K562 (cell line): ENCODE measurements around the gene TTC33. TPM values are rescaled to one million over a fixed set of nuclear protein-coding genes. Genes with fewer than 3 reads are reported as not detected.

Source experiments
- CHAMP1 ChIP-seq: fragments of 450-650 bp; IDR thresholded peaks from 2 replicates; pipeline ENCODE4 v1.6.1; 2016; ENCODE audit warnings: mild to moderate bottlenecking
- GTF3C2 ChIP-seq: IDR thresholded peaks from 3 replicates; pipeline ENCODE4 v1.6.1; 2011; ENCODE audit warnings: borderline replicate concordance, mild to moderate bottlenecking, moderate library complexity; ENCODE audit not compliant: insufficient read length; ENCODE audit errors: extremely low read depth
- IRF9 ChIP-seq: fragments of 450-650 bp; IDR thresholded peaks from 2 replicates; pipeline ENCODE4 v1.6.1; 2016; ENCODE audit warnings: missing biosample characterization, missing genetic modification characterization
- MAFG ChIP-seq: fragments of 450-650 bp; conservative IDR thresholded peaks from 2 replicates; pipeline ENCODE4 v1.6.1; 2016; ENCODE audit warnings: missing genetic modification characterization, missing compliant biosample characterization
- MECOM ChIP-seq: fragments of 250-450 bp; sonication (Bioruptor Pico); IDR thresholded peaks from 2 replicates; pipeline ENCODE4 v1.8.0; 2022; ENCODE audit warnings: inconsistent platforms
- NCOA2 ChIP-seq, 2 experiments: fragments of 450-650 bp; IDR thresholded peaks; 2 replicates each; pipeline ENCODE4 v1.6.1; 2018; ENCODE audit warnings: mild to moderate bottlenecking in 2 of 2, moderate library complexity in 1 of 2; ENCODE audit not compliant: partially characterized antibody in 2 of 2
- NKRF ChIP-seq: fragments of 450-650 bp; IDR thresholded peaks from 2 replicates; pipeline ENCODE4 v1.6.1; 2016; ENCODE audit warnings: borderline replicate concordance
- RBM25 ChIP-seq: fragments of 200-400 bp; formaldehyde crosslinking; IDR thresholded peaks from 2 replicates; pipeline ENCODE4 v1.6.1; 2018; ENCODE audit warnings: low read length, low read depth, moderate library complexity; ENCODE audit not compliant: severe bottlenecking
- SIN3A ChIP-seq, 2 experiments: fragments of 150-350 bp in 1 of 2; IDR thresholded peaks; 2 replicates each; pipeline ENCODE4 v1.6.1; 2011 to 2016; ENCODE audit warnings: borderline replicate concordance in 2 of 2, low read depth in 2 of 2, low read length in 2 of 2, mild to moderate bottlenecking in 2 of 2, moderate library complexity in 2 of 2; ENCODE audit not compliant: control insufficient read depth in 1 of 2
- SMAD2 ChIP-seq: fragments of 150-350 bp; IDR thresholded peaks from 2 replicates; pipeline ENCODE4 v1.6.1; 2014; ENCODE audit warnings: low read depth, mild to moderate bottlenecking, low read length
- SMC3 ChIP-seq: conservative IDR thresholded peaks from 2 replicates; pipeline ENCODE4 v1.6.1; 2011; ENCODE audit warnings: low read depth, low read length, improper control_type of control experiment; ENCODE audit not compliant: insufficient read depth
- ZFX ChIP-seq: sonication (generic); formaldehyde crosslinking; IDR thresholded peaks from 2 replicates; pipeline ENCODE4 v1.8.0; 2022; ENCODE audit warnings: mild to moderate bottlenecking, missing genetic modification reagents, moderate library complexity
- polyA plus RNA-seq, 8 experiments: library from polyadenylated mRNA; depleted of rRNA in 4 of 8; stranded (reverse) in 5 of 8; unstranded in 3 of 8; fragments of >200 nt; fragmentation: Nextera tagmentation in 2 of 8; fragmentation: Illumina TruSeq in 1 of 8; extraction: Ambion mirVana in 2 of 8; extraction: Trizol in 1 of 8; gene quantifications; 2 replicates each; pipeline versions ENCODE4 v1.2.1 to v1.2.3, GENCODE V29; 2011 to 2014; ENCODE audit warnings: inconsistent platforms in 1 of 8, missing spikeins in 1 of 8
- total RNA-seq, 7 experiments: library from RNA; depleted of rRNA in 6 of 7; stranded (reverse); fragments of >200 nt in 6 of 7; fragmentation: Illumina TruSeq in 2 of 7; extraction: Trizol in 2 of 7; gene quantifications; 2 replicates each; pipeline versions ENCODE4 v1.2.1 to v1.2.3, GENCODE V29; 2011 to 2021; ENCODE audit warnings: low replicate concordance in 1 of 7

The TTC33 gene
- total and polyA plus RNA-seq, 9 of the 15 experiments (the other 6 are each of a cell fraction or from before 2014, with no cell fraction given), result 11.5 to 24.9 (median 21.1) TPM

- no peak for TF ChIP-seq GTF3C2
- no peak for TF ChIP-seq RBM25
- TF ChIP-seq CHAMP1, result no peak
- 0 out of 2 replicates have a peak, but pooled peaks have one; percentile 10 for TF ChIP-seq ZFX (CRISPR knock-in tag)
- no peak for TF ChIP-seq SIN3A (IDR thresholded peaks at IDR 0.05; ENCODE audit: borderline replicate concordance in 2 of 2, control insufficient read depth in 1 of 2, low read depth in 2 of 2, low read length in 2 of 2)
- TF ChIP-seq NCOA2 (IDR thresholded peaks at IDR 0.05; ENCODE audit: partially characterized antibody in 2 of 2), result no peak
- no peak for TF ChIP-seq IRF9 (tag)
- TF ChIP-seq MAFG (tag), result no peak
- TF ChIP-seq SMAD2, result no peak
- TF ChIP-seq NKRF, result no peak
- TF ChIP-seq MECOM (CRISPR knock-in tag), result no peak
- 0 out of 2 replicates have a peak, but pooled peaks have one; percentile 21 for TF ChIP-seq SMC3
These were observed 19.5 kb downstream of the TTC33 start (continued) for GRCh38 chr5:40736103-40736875.
